ENCODE measurements around the gene REG1B. TPM values are rescaled to one million over a fixed set of nuclear protein-coding genes. Genes with fewer than 3 reads are reported as not detected.

The REG1B gene
- total RNA-seq, 1 experiment from 2014 or later, result 2.0 TPM

DNA sequence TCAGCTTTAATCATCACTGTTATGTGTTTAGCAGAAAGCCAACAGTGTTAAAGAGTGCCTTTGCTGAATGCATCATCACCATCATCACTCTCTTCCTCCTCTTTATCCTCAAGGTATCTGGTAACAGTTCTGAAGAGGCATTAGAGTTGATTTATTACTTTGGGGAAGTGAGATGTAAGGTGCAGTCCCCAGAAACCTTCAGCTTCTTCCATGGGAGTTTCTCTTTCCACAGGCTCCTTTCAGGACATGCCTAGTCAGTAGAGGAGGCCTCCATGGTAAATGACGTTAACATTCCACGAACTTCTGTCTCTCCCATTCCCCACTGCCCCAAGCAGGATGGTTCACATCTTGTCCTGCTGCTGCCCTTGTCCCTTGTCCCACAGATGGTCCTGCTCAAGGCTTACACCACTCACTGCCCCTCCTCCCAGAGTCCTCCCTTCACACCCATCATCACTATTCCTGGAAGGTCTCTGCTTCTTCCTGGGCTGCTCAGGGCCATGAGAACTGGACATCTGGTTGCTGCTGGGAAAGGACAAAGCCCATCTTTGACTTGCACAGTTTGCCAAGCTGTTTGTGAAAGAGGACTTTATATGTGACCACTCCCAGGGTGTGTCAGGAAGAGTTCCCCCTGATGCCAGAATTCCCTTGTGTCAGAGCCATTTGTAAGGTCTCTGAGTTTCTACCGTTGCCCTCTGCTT is 27.2 kb upstream of the REG1B start:
- CTCF ChIA-PET, result no interaction called here
- H3K9me3 ChIP-seq (ENCODE audit: control insufficient read depth, insufficient read depth, low read depth, low read length), result no peaks in the 10 kb centered on the region
- TF ChIP-seq TCF7L2 (IDR thresholded peaks at IDR 0.05; ENCODE audit: low read depth, low read length) (no peak), SIN3A (IDR thresholded peaks at IDR 0.05; ENCODE audit: borderline replicate concordance, insufficient read depth, low read depth, low read length) (no peak), POLR2AphosphoS5 (IDR thresholded peaks at IDR 0.05; ENCODE audit: low read depth, low read length) (no peak), CTCF (IDR thresholded peaks at IDR 0.05) (no peak)
- TF ChIP-seq, protein P1, sequence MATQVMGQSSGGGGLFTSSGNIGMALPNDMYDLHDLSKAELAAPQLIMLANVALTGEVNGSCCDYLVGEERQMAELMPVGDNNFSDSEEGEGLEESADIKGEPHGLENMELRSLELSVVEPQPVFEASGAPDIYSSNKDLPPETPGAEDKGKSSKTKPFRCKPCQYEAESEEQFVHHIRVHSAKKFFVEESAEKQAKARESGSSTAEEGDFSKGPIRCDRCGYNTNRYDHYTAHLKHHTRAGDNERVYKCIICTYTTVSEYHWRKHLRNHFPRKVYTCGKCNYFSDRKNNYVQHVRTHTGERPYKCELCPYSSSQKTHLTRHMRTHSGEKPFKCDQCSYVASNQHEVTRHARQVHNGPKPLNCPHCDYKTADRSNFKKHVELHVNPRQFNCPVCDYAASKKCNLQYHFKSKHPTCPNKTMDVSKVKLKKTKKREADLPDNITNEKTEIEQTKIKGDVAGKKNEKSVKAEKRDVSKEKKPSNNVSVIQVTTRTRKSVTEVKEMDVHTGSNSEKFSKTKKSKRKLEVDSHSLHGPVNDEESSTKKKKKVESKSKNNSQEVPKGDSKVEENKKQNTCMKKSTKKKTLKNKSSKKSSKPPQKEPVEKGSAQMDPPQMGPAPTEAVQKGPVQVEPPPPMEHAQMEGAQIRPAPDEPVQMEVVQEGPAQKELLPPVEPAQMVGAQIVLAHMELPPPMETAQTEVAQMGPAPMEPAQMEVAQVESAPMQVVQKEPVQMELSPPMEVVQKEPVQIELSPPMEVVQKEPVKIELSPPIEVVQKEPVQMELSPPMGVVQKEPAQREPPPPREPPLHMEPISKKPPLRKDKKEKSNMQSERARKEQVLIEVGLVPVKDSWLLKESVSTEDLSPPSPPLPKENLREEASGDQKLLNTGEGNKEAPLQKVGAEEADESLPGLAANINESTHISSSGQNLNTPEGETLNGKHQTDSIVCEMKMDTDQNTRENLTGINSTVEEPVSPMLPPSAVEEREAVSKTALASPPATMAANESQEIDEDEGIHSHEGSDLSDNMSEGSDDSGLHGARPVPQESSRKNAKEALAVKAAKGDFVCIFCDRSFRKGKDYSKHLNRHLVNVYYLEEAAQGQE (IDR thresholded peaks at IDR 0.05; ENCODE audit: insufficient read depth in 1 of 2, low read depth in 2 of 2, low read length in 1 of 2), result no peak
- no peaks in the 10 kb centered on the region for H3K27me3 ChIP-seq (ENCODE audit: control insufficient read depth, insufficient read depth, low read length)
- in situ Hi-C loops (cut with HindIII; ENCODE audit: low pct_unique_long_range_greater_than_20kb, low sequenced_read_pairs) (no loop called here), intact Hi-C loops (cut with micrococcal nuclease; ENCODE audit: unreplicated experiment) (no loop called here)
- no peak overlapping the region for H3K27ac ChIP-seq (ENCODE audit: low read length)
- no peaks in the 10 kb centered on the region for H3K4me1 ChIP-seq (ENCODE audit: control insufficient read depth, insufficient read depth, low read length)
- DNase-seq (ENCODE audit: low read depth, low spot score), result no peak
- POLR2A ChIA-PET, result no interaction called here
- no peak for ATAC-seq
- H3K4me3 ChIP-seq (ENCODE audit: low read depth in 2 of 2, low read length in 2 of 2), result no peak overlapping the region
- no TSS peak for BruUV-seq (replicated peaks)
- no peaks in the 10 kb centered on the region for H3K36me3 ChIP-seq (ENCODE audit: control insufficient read depth, insufficient read depth, low read length)

DNA sequence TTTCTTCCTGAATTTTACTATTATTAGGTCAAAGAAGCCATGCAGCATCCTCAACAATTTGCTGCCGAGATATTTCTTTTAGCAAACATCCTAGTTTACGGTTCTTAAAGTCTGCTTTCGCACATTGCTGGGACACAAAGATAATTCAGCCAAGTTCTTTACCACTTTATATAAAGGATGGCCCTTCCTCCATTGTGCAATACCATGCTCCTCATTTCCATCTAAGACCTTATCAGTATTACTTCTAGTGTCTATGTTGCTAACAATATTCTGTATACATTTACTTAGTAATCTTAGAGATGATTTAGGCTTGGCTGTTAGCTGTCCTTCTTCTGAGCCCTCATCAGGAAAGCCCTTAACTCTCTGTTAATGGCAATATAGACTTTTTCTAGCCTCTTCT is 24.5 kb upstream of the REG1B start:
- ATAC-seq (no peak), DNase-seq (ENCODE audit: low read depth, low spot score) (no peak)
- CTCF ChIA-PET, result no interaction called here
- Histone ChIP-seq H3K27ac (ENCODE audit: low read length) (no peak overlapping the region), H3K27me3 (ENCODE audit: control insufficient read depth, insufficient read depth, low read length) (no peaks in the 10 kb centered on the region), H3K36me3 (ENCODE audit: control insufficient read depth, insufficient read depth, low read length) (no peaks in the 10 kb centered on the region), H3K4me3 (ENCODE audit: low read depth in 2 of 2, low read length in 2 of 2) (no peak overlapping the region), H3K9me3 (ENCODE audit: control insufficient read depth, insufficient read depth, low read depth, low read length) (no peaks in the 10 kb centered on the region), H3K4me1 (ENCODE audit: control insufficient read depth, insufficient read depth, low read length) (no peaks in the 10 kb centered on the region)
- in situ Hi-C loops (cut with HindIII; ENCODE audit: low pct_unique_long_range_greater_than_20kb, low sequenced_read_pairs), result no loop called here
- TF ChIP-seq, protein P1 (IDR thresholded peaks at IDR 0.05; ENCODE audit: insufficient read depth in 1 of 2, low read depth in 2 of 2, low read length in 1 of 2), result no peak
- TF ChIP-seq SIN3A (IDR thresholded peaks at IDR 0.05; ENCODE audit: borderline replicate concordance, insufficient read depth, low read depth, low read length) (no peak), CTCF (IDR thresholded peaks at IDR 0.05) (no peak), TCF7L2 (IDR thresholded peaks at IDR 0.05; ENCODE audit: low read depth, low read length) (no peak)
- BruUV-seq (replicated peaks), result no TSS peak
- POLR2A ChIA-PET, result no interaction called here
- intact Hi-C loops (cut with micrococcal nuclease; ENCODE audit: unreplicated experiment), result no loop called here
